Myocyte (in vitro differentiated cells): ENCODE measurements around the gene RASA3. TPM values are rescaled to one million over a fixed set of nuclear protein-coding genes. Genes with fewer than 3 reads are reported as not detected.
"Not testable (repeated sequence)": the region's sequence is repeated elsewhere in the genome, so short reads cannot be mapped to it uniquely, and the experiment has no call there.

ENCODE experiments used
- DNase-seq: peaks from one replicate; pipeline ENCODE4 v3.0.0-alpha.2; 2012; ENCODE audit warnings: low read depth
- total RNA-seq: library from RNA; depleted of rRNA; stranded (reverse); fragments of >200 nt; gene quantifications from 2 replicates; pipeline ENCODE4 v1.2.3, GENCODE V29; 2014

RASA3 gene
- total RNA-seq, 1 donor from 2014 or later, result 36.0 TPM

- no peak for DNase-seq
Observed at GRCh38 chr13:114087430-114087829, 45.0 kb downstream of the RASA3 start.

GRCh38 chr13:114082849-114083645 is 49.4 kb downstream of the RASA3 start:
- DNase-seq, result no peak

GRCh38 chr13:114081761-114082681 is 50.4 kb downstream of the RASA3 start:
- DNase-seq, result no peak

GRCh38 chr13:114080739-114081561 is 51.5 kb downstream of the RASA3 start:
- DNase-seq, result peak; percentile 61

- no peak for DNase-seq
Observed at GRCh38 chr13:114079601-114080536, 52.6 kb downstream of the RASA3 start.

- peak; percentile 54 for DNase-seq
Observed at GRCh38 chr13:114078461-114079451, 53.7 kb downstream of the RASA3 start.

- DNase-seq, result no peak
Observed at GRCh38 chr13:114077933-114078325, 54.5 kb downstream of the RASA3 start.

GRCh38 chr13:114077099-114077932 is 55.1 kb downstream of the RASA3 start:
- DNase-seq, result no peak

- DNase-seq, result no peak
Observed at GRCh38 chr13:114076329-114077090, 55.9 kb downstream of the RASA3 start.

GRCh38 chr13:114075811-114076210 is 56.6 kb downstream of the RASA3 start:
- DNase-seq, result not testable (repeated sequence)

- DNase-seq, result no peak
Observed at GRCh38 chr13:114074671-114075315, 57.6 kb downstream of the RASA3 start.

- DNase-seq, result no peak
Observed at GRCh38 chr13:114073881-114074612, 58.4 kb downstream of the RASA3 start.

- DNase-seq, result no peak
Observed at GRCh38 chr13:114072421-114072820, 60.0 kb downstream of the RASA3 start.

- no peak for DNase-seq
Observed at GRCh38 chr13:114071991-114072390, 60.4 kb downstream of the RASA3 start.

- no peak for DNase-seq
Observed at GRCh38 chr13:114071410-114071809, 61.0 kb downstream of the RASA3 start.
